GM12865 (cell line): ENCODE measurements around the gene TMEM204.

Source experiments
- DNase-seq: peaks from one replicate; pipeline ENCODE4 v3.0.0; 2010; ENCODE audit warnings: low read depth
- H3K4me3 ChIP-seq: 2 replicates; pipeline ENCODE4 v1.5.1; 2011; ENCODE audit warnings: mild to moderate bottlenecking, low read depth, low read length, control low read depth
- CTCF ChIP-seq: IDR thresholded peaks from 2 replicates; pipeline ENCODE4 v1.5.1; 2011; ENCODE audit warnings: low read length, control low read depth, low read depth, inconsistent platforms; ENCODE audit not compliant: insufficient read depth; ENCODE audit errors: missing control alignments

Gene TMEM204

GRCh38 chr16:1533443-1533951 is at the start of gene TMEM204:
TMEM204 (plus strand) TSS chr16:1533666; CDS start chr16:1534276, 610 bp downstream.
- H3K4me3 ChIP-seq = no peak within 1 kb of the TSS; the same call in none of the 2 replicates
- no peak for TF ChIP-seq CTCF
- peak; percentile 43 for DNase-seq

GRCh38 chr16:1485847-1486496 is 47.5 kb upstream of the TMEM204 start:
- no peak for DNase-seq
- TF ChIP-seq CTCF = no peak
- H3K4me3 ChIP-seq = no peak overlapping the region

GRCh38 chr16:1486551-1487390 is 46.7 kb upstream of the TMEM204 start:
- H3K4me3 ChIP-seq = no peak overlapping the region
- DNase-seq = no peak
- TF ChIP-seq CTCF = no peak

GRCh38 chr16:1487395-1488053 is 45.9 kb upstream of the TMEM204 start:
- DNase-seq = no peak
- H3K4me3 ChIP-seq = no peak overlapping the region
- TF ChIP-seq CTCF = no peak

- H3K4me3 ChIP-seq = no peak overlapping the region
- DNase-seq = no peak
- no peak for TF ChIP-seq CTCF
These were observed 45.3 kb upstream of the TMEM204 start for GRCh38 chr16:1488054-1488601.

GRCh38 chr16:1488619-1489018 is 44.8 kb upstream of the TMEM204 start, which contains the start of gene PTX4:
PTX4 (minus strand) TSS chr16:1488944; CDS start chr16:1488909, 35 bp downstream.
- H3K4me3 ChIP-seq = no peak within 1 kb of the TSS
- TF ChIP-seq CTCF = no peak
- DNase-seq = no peak
